Natural killer cell (primary cell): Measurements from ENCODE around the gene C2CD3. TPM values are rescaled to one million over a fixed set of nuclear protein-coding genes. Genes with fewer than 3 reads are reported as not detected.

Experiments used
- ATAC-seq, 3 donors: fragments of 150-1000 bp in 2 of 3; fragments of 200-7000 bp in 1 of 3; cut with Tn5 transposase; 1 replicate in 1 of 3; 2 replicates in 2 of 3; pipeline ENCODE4 v1.10.0; 2021; ENCODE audit warnings: mild to moderate bottlenecking in 2 of 3, moderate library complexity in 2 of 3
- DNase-seq, 2 donors: peaks; one replicate each; pipeline versions ENCODE4 v3.0.0 to v3.0.0-alpha.2; 2013 to 2021; ENCODE audit warnings: mixed read lengths in 1 of 2
- H3K27ac ChIP-seq: one replicate; pipeline ENCODE4 v1.5.1; 2013; ENCODE audit warnings: mild to moderate bottlenecking, low read length
- H3K27me3 ChIP-seq: one replicate; pipeline ENCODE4 v1.6.1; 2013; ENCODE audit warnings: low read length; ENCODE audit not compliant: control insufficient read depth, insufficient read depth
- H3K36me3 ChIP-seq: one replicate; pipeline ENCODE4 v1.6.1; 2013; ENCODE audit warnings: low read length; ENCODE audit not compliant: control insufficient read depth, insufficient read depth
- H3K4me1 ChIP-seq: one replicate; pipeline ENCODE4 v1.6.1; 2013; ENCODE audit warnings: low read length; ENCODE audit not compliant: control insufficient read depth, insufficient read depth
- H3K4me3 ChIP-seq: one replicate; pipeline ENCODE4 v1.5.1; 2013; ENCODE audit warnings: low read length
- H3K9me3 ChIP-seq: one replicate; pipeline ENCODE4 v1.6.1; 2013; ENCODE audit warnings: low read length; ENCODE audit not compliant: control insufficient read depth, insufficient read depth
- H3K27ac Mint-ChIP-seq, 2 donors: one replicate each; pipeline ENCODE4 v1.8.0; 2022; ENCODE audit warnings: mild to moderate bottlenecking in 2 of 2, mixed read lengths in 2 of 2, moderate library complexity in 1 of 2
- H3K27me3 Mint-ChIP-seq, 2 donors: one replicate each; pipeline ENCODE4 v1.8.0; 2022; ENCODE audit warnings: low read depth in 2 of 2, mixed read lengths in 2 of 2
- H3K36me3 Mint-ChIP-seq: one replicate; pipeline ENCODE4 v1.8.0; 2022; ENCODE audit warnings: mixed read lengths
- H3K4me1 Mint-ChIP-seq, 2 donors: one replicate each; pipeline ENCODE4 v1.8.0; 2022; ENCODE audit warnings: mixed read lengths in 2 of 2
- H3K4me3 Mint-ChIP-seq: one replicate; pipeline ENCODE4 v1.8.0; 2022; ENCODE audit warnings: mild to moderate bottlenecking, moderate library complexity, mixed read lengths
- H3K9me3 Mint-ChIP-seq, 2 donors: one replicate each; pipeline ENCODE4 v1.8.0; 2022; ENCODE audit warnings: mixed read lengths in 2 of 2
- WGBS: methylation state at CpG from one replicate; pipeline ENCODE4 v1.1.7; 2013; ENCODE audit warnings: missing lambda C conversion rate; ENCODE audit not compliant: insufficient coverage; 5-methylcytosine and 5-hydroxymethylcytosine counted together
- intact Hi-C: fragments of 100-400 bp; cut with micrococcal nuclease; formaldehyde crosslinking; loops from one replicate; pipeline ENCODE4 v1.14.2; 2022
- total RNA-seq, 4 donors: library from RNA; stranded (reverse); fragments of 120-200 nt in 1 of 4; gene quantifications; one replicate each; pipeline versions ENCODE4 v1.2.3 to v1.2.4, GENCODE V29; 2013 to 2022
- TF ChIP-seq, protein P1 (sequence below): fragments of 200-600 bp; IDR thresholded peaks from one replicate; pipeline ENCODE4 v1.8.0; 2022; ENCODE audit warnings: antibody characterized with exemption

C2CD3 gene
- total RNA-seq, 3 donors from 2014 or later (not counting 1 experiment from before 2014, with no cell fraction given) = 55.0 to 67.6 (median 58.1) TPM

DNA sequence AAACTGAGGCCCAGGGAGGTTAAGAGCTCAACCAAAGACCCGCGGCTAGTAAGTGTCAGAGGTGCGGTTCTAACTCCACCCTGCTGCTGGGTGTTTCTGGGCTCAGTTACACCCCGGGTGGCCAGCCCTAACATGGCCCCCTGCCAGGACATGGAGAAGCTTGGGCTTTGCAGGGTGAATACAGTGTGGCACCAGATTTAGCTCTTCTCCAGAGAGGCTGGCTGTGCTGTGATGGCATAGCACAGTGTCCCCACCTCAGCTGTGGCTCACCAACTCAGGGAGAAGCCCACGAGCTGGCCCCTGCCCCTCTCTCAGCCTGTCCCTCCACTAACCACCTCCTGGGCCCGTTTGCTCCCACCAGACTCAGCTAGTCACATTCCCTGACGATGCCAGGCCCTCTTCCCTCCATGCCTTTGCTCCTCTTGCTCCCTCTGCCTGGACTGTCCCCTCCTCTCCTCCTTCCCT lies 168.9 kb downstream of the C2CD3 start:
- peak; percentile 49 to 60 (median 58) for ATAC-seq
- 55% methylated on average over 7 of the region's 7 CpGs for WGBS
- no peaks in the 10 kb centered on the region for H3K9me3 ChIP-seq
- H3K36me3 ChIP-seq = peaks cover 8% of the 10 kb centered on the region
- H3K27me3 ChIP-seq = no peaks in the 10 kb centered on the region
- peak overlapping the region; percentile 91 to 93 for H3K27ac Mint-ChIP-seq
- TF ChIP-seq, protein P1, sequence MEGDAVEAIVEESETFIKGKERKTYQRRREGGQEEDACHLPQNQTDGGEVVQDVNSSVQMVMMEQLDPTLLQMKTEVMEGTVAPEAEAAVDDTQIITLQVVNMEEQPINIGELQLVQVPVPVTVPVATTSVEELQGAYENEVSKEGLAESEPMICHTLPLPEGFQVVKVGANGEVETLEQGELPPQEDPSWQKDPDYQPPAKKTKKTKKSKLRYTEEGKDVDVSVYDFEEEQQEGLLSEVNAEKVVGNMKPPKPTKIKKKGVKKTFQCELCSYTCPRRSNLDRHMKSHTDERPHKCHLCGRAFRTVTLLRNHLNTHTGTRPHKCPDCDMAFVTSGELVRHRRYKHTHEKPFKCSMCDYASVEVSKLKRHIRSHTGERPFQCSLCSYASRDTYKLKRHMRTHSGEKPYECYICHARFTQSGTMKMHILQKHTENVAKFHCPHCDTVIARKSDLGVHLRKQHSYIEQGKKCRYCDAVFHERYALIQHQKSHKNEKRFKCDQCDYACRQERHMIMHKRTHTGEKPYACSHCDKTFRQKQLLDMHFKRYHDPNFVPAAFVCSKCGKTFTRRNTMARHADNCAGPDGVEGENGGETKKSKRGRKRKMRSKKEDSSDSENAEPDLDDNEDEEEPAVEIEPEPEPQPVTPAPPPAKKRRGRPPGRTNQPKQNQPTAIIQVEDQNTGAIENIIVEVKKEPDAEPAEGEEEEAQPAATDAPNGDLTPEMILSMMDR = no peak
- H3K36me3 Mint-ChIP-seq = no peaks in the 10 kb centered on the region
- DNase-seq = peak; percentile 32 to 39
- H3K4me3 ChIP-seq = no peak overlapping the region
- H3K27ac ChIP-seq = peak overlapping the region; percentile 77
- no peaks in the 10 kb centered on the region for H3K27me3 Mint-ChIP-seq
- intact Hi-C loops = no loop called here
- H3K4me3 Mint-ChIP-seq = peak overlapping the region; percentile 83
- H3K4me1 Mint-ChIP-seq = peaks cover 76 to 89% of the 10 kb centered on the region in 2 donors
- peaks cover 69% of the 10 kb centered on the region for H3K4me1 ChIP-seq
- H3K9me3 Mint-ChIP-seq = no peaks in the 10 kb centered on the region

- Mint-ChIP-seq H3K27me3 (no peaks in the 10 kb centered on the region), H3K4me1 (peaks cover 79 to 90% of the 10 kb centered on the region in 2 donors), H3K9me3 (no peaks in the 10 kb centered on the region), H3K27ac (peak overlapping the region; percentile 91 to 93), H3K4me3 (peak overlapping the region; percentile 83), H3K36me3 (no peaks in the 10 kb centered on the region)
- no peak overlapping the region for H3K4me3 ChIP-seq
- peaks cover 62% of the 10 kb centered on the region for H3K4me1 ChIP-seq
- WGBS = 96% methylated on average over 12 of the region's 14 CpGs
- H3K36me3 ChIP-seq = peaks cover 8% of the 10 kb centered on the region
- H3K9me3 ChIP-seq = no peaks in the 10 kb centered on the region
- no peak for ATAC-seq
- TF ChIP-seq, protein P1 = no peak
- H3K27ac ChIP-seq = peak overlapping the region; percentile 77
- DNase-seq = no peak
- H3K27me3 ChIP-seq = no peaks in the 10 kb centered on the region
- intact Hi-C loops = no loop called here
These were observed 170.3 kb downstream of the C2CD3 start for GRCh38 chr11:74000307-74001133.

- WGBS = 76% methylated on average over 8 of the region's 8 CpGs
- TF ChIP-seq, protein P1 = no peak
- DNase-seq = no peak
- peaks cover 8% of the 10 kb centered on the region for H3K36me3 ChIP-seq
- Mint-ChIP-seq H3K27me3 (no peaks in the 10 kb centered on the region), H3K27ac (peak overlapping the region; percentile 40 to 93), H3K36me3 (no peaks in the 10 kb centered on the region), H3K4me1 (peaks cover 79 to 90% of the 10 kb centered on the region in 2 donors), H3K9me3 (no peaks in the 10 kb centered on the region), H3K4me3 (peak overlapping the region; percentile 13)
- intact Hi-C loops = no loop called here
- H3K4me3 ChIP-seq = no peak overlapping the region
- no peaks in the 10 kb centered on the region for H3K9me3 ChIP-seq
- H3K27me3 ChIP-seq = no peaks in the 10 kb centered on the region
- ATAC-seq = no peak
- H3K27ac ChIP-seq = no peak overlapping the region
- H3K4me1 ChIP-seq = peaks cover 55% of the 10 kb centered on the region
These were observed 171.1 kb downstream of the C2CD3 start for GRCh38 chr11:73999581-74000306.
